WTC11 (cell line): Measurements from ENCODE around the gene NPAS3. TPM values are rescaled to one million over a fixed set of nuclear protein-coding genes. Genes with fewer than 3 reads are reported as not detected.

Experiments used
- ATAC-seq: fragments of 200-7000 bp; cut with Tn5 transposase; 2 replicates; pipeline ENCODE4 v1.10.0; 2021; ENCODE audit warnings: mild to moderate bottlenecking, moderate library complexity
- CTCF ChIA-PET: fragments of 300-600 bp; sonication (Branson Sonifier 250); formaldehyde crosslinking; loops from one replicate; lab custom pipeline; 2021; ENCODE audit warnings: antibody characterized with exemption; lab: Charles Lee
- POLR2A ChIA-PET: fragments of 350-600 bp; sonication (Branson Sonifier 250); formaldehyde crosslinking; loops from one replicate; lab custom pipeline; 2021; ENCODE audit warnings: antibody characterized with exemption; lab: Charles Lee
- DNase-seq: peaks from one replicate; pipeline ENCODE4 v3.0.0; 2021; ENCODE audit warnings: low spot score
- H3K27ac Mint-ChIP-seq: 2 replicates; pipeline ENCODE4 v1.8.0; 2021; ENCODE audit warnings: mixed read lengths
- H3K27me3 Mint-ChIP-seq: 2 replicates; pipeline ENCODE4 v1.8.0; 2021; ENCODE audit warnings: low read depth, mild to moderate bottlenecking, moderate library complexity, mixed read lengths
- H3K36me3 Mint-ChIP-seq: 2 replicates; pipeline ENCODE4 v1.8.0; 2021; ENCODE audit warnings: mixed read lengths
- H3K4me1 Mint-ChIP-seq: 2 replicates; pipeline ENCODE4 v1.8.0; 2022; ENCODE audit warnings: mixed read lengths
- H3K4me3 Mint-ChIP-seq: 2 replicates; pipeline ENCODE4 v1.8.0; 2021; ENCODE audit warnings: mild to moderate bottlenecking, moderate library complexity, mixed read lengths
- H3K9me3 Mint-ChIP-seq: 2 replicates; pipeline ENCODE4 v1.8.0; 2021; ENCODE audit warnings: mixed read lengths
- ATF1 ChIP-seq: sonication (generic); formaldehyde crosslinking; IDR thresholded peaks from 2 replicates; pipeline ENCODE4 v1.8.1; 2023; ENCODE audit warnings: mild to moderate bottlenecking, moderate library complexity, missing genetic modification reagents
- CBFB ChIP-seq: sonication (generic); formaldehyde crosslinking; IDR thresholded peaks from 2 replicates; pipeline ENCODE4 v1.8.1; 2022; ENCODE audit warnings: mild to moderate bottlenecking, low read depth, missing genetic modification reagents
- EMX1 ChIP-seq: fragments of 250-450 bp; sonication (Bioruptor Pico); IDR thresholded peaks from 2 replicates; pipeline ENCODE4 v1.8.0; 2021; ENCODE audit warnings: mild to moderate bottlenecking
- FOXJ3 ChIP-seq: sonication (generic); formaldehyde crosslinking; IDR thresholded peaks from 2 replicates; pipeline ENCODE4 v1.9.0; 2021; ENCODE audit warnings: missing genetic modification reagents, mild to moderate bottlenecking, borderline replicate concordance
- FOXK1 ChIP-seq: sonication (generic); formaldehyde crosslinking; IDR thresholded peaks from 2 replicates; pipeline ENCODE4 v1.8.0; 2022; ENCODE audit warnings: mild to moderate bottlenecking, moderate library complexity, missing genetic modification reagents
- FOXP1 ChIP-seq: sonication (generic); formaldehyde crosslinking; IDR thresholded peaks from 2 replicates; pipeline ENCODE4 v1.8.0; 2022; ENCODE audit warnings: missing genetic modification reagents, mild to moderate bottlenecking, moderate library complexity, borderline replicate concordance
- GABPB1 ChIP-seq: sonication (generic); formaldehyde crosslinking; IDR thresholded peaks from 2 replicates; pipeline ENCODE4 v1.8.1; 2023; ENCODE audit warnings: mild to moderate bottlenecking, missing genetic modification reagents
- HMGA2 ChIP-seq: fragments of 250-450 bp; sonication (Bioruptor Pico); IDR thresholded peaks from 2 replicates; pipeline ENCODE4 v1.4.0; 2021; ENCODE audit warnings: mild to moderate bottlenecking, moderate library complexity
- KAT7 ChIP-seq: sonication (generic); formaldehyde crosslinking; IDR thresholded peaks from 2 replicates; pipeline ENCODE4 v1.8.1; 2023; ENCODE audit warnings: missing genetic modification reagents, mild to moderate bottlenecking, borderline replicate concordance
- MXD4 ChIP-seq: fragments of 250-450 bp; sonication (Bioruptor Pico); IDR thresholded peaks from 2 replicates; pipeline ENCODE4 v1.8.0; 2021; ENCODE audit warnings: mild to moderate bottlenecking, moderate library complexity, borderline replicate concordance
- NR3C1 ChIP-seq: sonication (generic); formaldehyde crosslinking; conservative IDR thresholded peaks from 2 replicates; pipeline ENCODE4 v1.8.1; 2023; ENCODE audit warnings: low read depth, mild to moderate bottlenecking, missing genetic modification reagents
- SMAD3 ChIP-seq: sonication (generic); formaldehyde crosslinking; IDR thresholded peaks from 2 replicates; pipeline ENCODE4 v1.8.0; 2022; ENCODE audit warnings: missing genetic modification reagents, mild to moderate bottlenecking, borderline replicate concordance
- SP1 ChIP-seq: sonication (generic); formaldehyde crosslinking; conservative IDR thresholded peaks from 2 replicates; pipeline ENCODE4 v1.8.1; 2022; ENCODE audit warnings: missing genetic modification reagents
- TEAD1 ChIP-seq: sonication (generic); formaldehyde crosslinking; IDR thresholded peaks from 2 replicates; pipeline ENCODE4 v1.8.0; 2022; ENCODE audit warnings: mild to moderate bottlenecking, missing genetic modification reagents
- ZBTB21 ChIP-seq: sonication (generic); formaldehyde crosslinking; IDR thresholded peaks from 2 replicates; pipeline ENCODE4 v1.8.1; 2023; ENCODE audit warnings: mild to moderate bottlenecking, missing genetic modification reagents, borderline replicate concordance
- ZNF396 ChIP-seq: fragments of 250-450 bp; sonication (Bioruptor Pico); IDR thresholded peaks from 2 replicates; pipeline ENCODE4 v1.8.0; 2021; ENCODE audit warnings: mild to moderate bottlenecking, moderate library complexity, borderline replicate concordance
- ZNF425 ChIP-seq: fragments of 250-450 bp; sonication (Bioruptor Pico); conservative IDR thresholded peaks from 2 replicates; pipeline ENCODE4 v1.9.0; 2021; ENCODE audit warnings: mild to moderate bottlenecking
- ZNF671 ChIP-seq: fragments of 250-450 bp; sonication (Bioruptor Pico); IDR thresholded peaks from 2 replicates; pipeline ENCODE4 v1.8.0; 2021; ENCODE audit warnings: mild to moderate bottlenecking
- total RNA-seq: library from RNA; stranded (reverse); gene quantifications from 3 replicates; pipeline ENCODE4 v1.2.3, GENCODE V29; 2021
- TF ChIP-seq, protein P1 (sequence below): fragments of 250-450 bp; sonication (Bioruptor Pico); IDR thresholded peaks from 2 replicates; pipeline ENCODE4 v1.9.0; 2021; ENCODE audit warnings: mild to moderate bottlenecking
- TF ChIP-seq, protein P2 (sequence below): sonication (generic); formaldehyde crosslinking; IDR thresholded peaks from 2 replicates; pipeline ENCODE4 v1.8.1; 2022; ENCODE audit warnings: low read depth, mild to moderate bottlenecking, moderate library complexity, missing genetic modification reagents, borderline replicate concordance
- TF ChIP-seq, protein P3 (sequence below): fragments of 250-450 bp; sonication (Bioruptor Pico); IDR thresholded peaks from 2 replicates; pipeline ENCODE4 v2.1.2; 2022; ENCODE audit warnings: mild to moderate bottlenecking, moderate library complexity
- TF ChIP-seq, protein P4 (sequence below): sonication (generic); formaldehyde crosslinking; IDR thresholded peaks from 2 replicates; pipeline ENCODE4 v1.8.0; 2022; ENCODE audit warnings: mild to moderate bottlenecking, missing genetic modification reagents
- TF ChIP-seq, protein P5 (sequence below): sonication (generic); formaldehyde crosslinking; IDR thresholded peaks from 2 replicates; pipeline ENCODE4 v1.8.1; 2022; ENCODE audit warnings: mild to moderate bottlenecking, moderate library complexity, missing genetic modification reagents
- TF ChIP-seq, protein P6 (sequence below): sonication (generic); formaldehyde crosslinking; IDR thresholded peaks from 2 replicates; pipeline ENCODE4 v1.8.0; 2022; ENCODE audit warnings: mild to moderate bottlenecking, missing genetic modification reagents
- TF ChIP-seq, protein P7 (sequence below): sonication (generic); formaldehyde crosslinking; IDR thresholded peaks from 2 replicates; pipeline ENCODE4 v1.8.0; 2023; ENCODE audit warnings: mild to moderate bottlenecking, missing genetic modification reagents

The NPAS3 gene
- total RNA-seq, 1 experiment from 2014 or later, result 3.2 TPM

DNA sequence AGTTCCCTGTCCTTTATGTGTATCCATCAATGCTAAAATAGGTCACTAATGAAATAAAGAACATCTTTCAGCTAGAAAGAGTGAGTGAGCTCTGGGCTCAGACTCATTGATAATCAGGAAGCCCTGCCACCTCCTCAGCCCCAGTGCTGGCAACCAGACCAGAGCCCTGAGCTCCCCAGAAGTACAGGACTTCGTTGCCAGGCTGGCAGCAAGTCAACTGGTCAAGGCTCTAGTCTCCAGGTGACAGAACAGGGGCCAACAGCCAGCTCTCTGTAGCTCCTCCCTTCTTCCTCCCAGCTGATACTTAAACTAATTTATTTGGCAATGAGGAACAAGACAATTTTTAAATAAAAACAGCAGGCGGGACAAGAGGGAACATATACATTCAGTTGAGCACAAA lies 866.9 kb downstream of the NPAS3 start:
- Mint-ChIP-seq H3K4me3 (no peak overlapping the region), H3K27ac (no peak overlapping the region), H3K36me3 (no peaks in the 10 kb centered on the region), H3K4me1 (peaks cover 18% of the 10 kb centered on the region), H3K27me3 (peaks cover 8% of the 10 kb centered on the region), H3K9me3 (no peaks in the 10 kb centered on the region)
- POLR2A ChIA-PET, result no interaction called here
- CTCF ChIA-PET, result interaction anchor here (1.4 kb wide), 2 partner anchors 130 to 293 kb away, joined by 3 read pairs; no protein-coding TSS in a partner anchor
- TF ChIP-seq GABPB1 (CRISPR knock-in tag) (no peak), ZNF671 (CRISPR knock-in tag) (no peak), KAT7 (CRISPR knock-in tag) (no peak), ATF1 (CRISPR knock-in tag) (no peak), CBFB (CRISPR knock-in tag) (no peak), SMAD3 (CRISPR knock-in tag) (no peak), FOXJ3 (CRISPR knock-in tag) (no peak), HMGA2 (CRISPR knock-in tag) (no peak), FOXK1 (no peak)
- TF ChIP-seq, protein P1, sequence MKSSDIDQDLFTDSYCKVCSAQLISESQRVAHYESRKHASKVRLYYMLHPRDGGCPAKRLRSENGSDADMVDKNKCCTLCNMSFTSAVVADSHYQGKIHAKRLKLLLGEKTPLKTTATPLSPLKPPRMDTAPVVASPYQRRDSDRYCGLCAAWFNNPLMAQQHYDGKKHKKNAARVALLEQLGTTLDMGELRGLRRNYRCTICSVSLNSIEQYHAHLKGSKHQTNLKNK, result no peak
- TF ChIP-seq, protein P2, sequence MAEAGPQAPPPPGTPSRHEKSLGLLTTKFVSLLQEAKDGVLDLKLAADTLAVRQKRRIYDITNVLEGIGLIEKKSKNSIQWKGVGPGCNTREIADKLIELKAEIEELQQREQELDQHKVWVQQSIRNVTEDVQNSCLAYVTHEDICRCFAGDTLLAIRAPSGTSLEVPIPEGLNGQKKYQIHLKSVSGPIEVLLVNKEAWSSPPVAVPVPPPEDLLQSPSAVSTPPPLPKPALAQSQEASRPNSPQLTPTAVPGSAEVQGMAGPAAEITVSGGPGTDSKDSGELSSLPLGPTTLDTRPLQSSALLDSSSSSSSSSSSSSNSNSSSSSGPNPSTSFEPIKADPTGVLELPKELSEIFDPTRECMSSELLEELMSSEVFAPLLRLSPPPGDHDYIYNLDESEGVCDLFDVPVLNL (CRISPR knock-in tag), result no peak
- TF ChIP-seq, protein P3, sequence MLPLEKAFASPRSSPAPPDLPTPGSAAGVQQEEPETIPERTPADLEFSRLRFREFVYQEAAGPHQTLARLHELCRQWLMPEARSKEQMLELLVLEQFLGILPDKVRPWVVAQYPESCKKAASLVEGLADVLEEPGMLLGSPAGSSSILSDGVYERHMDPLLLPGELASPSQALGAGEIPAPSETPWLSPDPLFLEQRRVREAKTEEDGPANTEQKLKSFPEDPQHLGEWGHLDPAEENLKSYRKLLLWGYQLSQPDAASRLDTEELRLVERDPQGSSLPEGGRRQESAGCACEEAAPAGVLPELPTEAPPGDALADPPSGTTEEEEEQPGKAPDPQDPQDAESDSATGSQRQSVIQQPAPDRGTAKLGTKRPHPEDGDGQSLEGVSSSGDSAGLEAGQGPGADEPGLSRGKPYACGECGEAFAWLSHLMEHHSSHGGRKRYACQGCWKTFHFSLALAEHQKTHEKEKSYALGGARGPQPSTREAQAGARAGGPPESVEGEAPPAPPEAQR (CRISPR knock-in tag), result no peak
- TF ChIP-seq, protein P4, sequence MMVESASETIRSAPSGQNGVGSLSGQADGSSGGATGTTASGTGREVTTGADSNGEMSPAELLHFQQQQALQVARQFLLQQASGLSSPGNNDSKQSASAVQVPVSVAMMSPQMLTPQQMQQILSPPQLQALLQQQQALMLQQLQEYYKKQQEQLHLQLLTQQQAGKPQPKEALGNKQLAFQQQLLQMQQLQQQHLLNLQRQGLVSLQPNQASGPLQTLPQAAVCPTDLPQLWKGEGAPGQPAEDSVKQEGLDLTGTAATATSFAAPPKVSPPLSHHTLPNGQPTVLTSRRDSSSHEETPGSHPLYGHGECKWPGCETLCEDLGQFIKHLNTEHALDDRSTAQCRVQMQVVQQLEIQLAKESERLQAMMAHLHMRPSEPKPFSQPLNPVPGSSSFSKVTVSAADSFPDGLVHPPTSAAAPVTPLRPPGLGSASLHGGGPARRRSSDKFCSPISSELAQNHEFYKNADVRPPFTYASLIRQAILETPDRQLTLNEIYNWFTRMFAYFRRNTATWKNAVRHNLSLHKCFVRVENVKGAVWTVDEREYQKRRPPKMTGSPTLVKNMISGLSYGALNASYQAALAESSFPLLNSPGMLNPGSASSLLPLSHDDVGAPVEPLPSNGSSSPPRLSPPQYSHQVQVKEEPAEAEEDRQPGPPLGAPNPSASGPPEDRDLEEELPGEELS, result no peak
- TF ChIP-seq, protein P5, sequence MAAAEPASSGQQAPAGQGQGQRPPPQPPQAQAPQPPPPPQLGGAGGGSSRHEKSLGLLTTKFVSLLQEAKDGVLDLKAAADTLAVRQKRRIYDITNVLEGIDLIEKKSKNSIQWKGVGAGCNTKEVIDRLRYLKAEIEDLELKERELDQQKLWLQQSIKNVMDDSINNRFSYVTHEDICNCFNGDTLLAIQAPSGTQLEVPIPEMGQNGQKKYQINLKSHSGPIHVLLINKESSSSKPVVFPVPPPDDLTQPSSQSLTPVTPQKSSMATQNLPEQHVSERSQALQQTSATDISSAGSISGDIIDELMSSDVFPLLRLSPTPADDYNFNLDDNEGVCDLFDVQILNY (CRISPR knock-in tag), result no peak
- TF ChIP-seq, protein P6, sequence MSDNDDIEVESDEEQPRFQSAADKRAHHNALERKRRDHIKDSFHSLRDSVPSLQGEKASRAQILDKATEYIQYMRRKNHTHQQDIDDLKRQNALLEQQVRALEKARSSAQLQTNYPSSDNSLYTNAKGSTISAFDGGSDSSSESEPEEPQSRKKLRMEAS (CRISPR knock-in tag), result no peak
- ATAC-seq (no peak), DNase-seq (no peak)

GRCh38 chr14:33806905-33807304 lies 868.2 kb downstream of the NPAS3 start:
- ChIA-PET CTCF (interaction anchor here (0.8 to 1.0 kb wide), 2 partner anchors 14 to 525 kb away, joined by 3 read pairs; no protein-coding TSS in a partner anchor), POLR2A (no interaction called here)
- Mint-ChIP-seq H3K9me3 (no peaks in the 10 kb centered on the region), H3K27ac (no peak overlapping the region), H3K36me3 (no peaks in the 10 kb centered on the region), H3K4me1 (peaks cover 6% of the 10 kb centered on the region), H3K4me3 (no peak overlapping the region), H3K27me3 (no peaks in the 10 kb centered on the region)
- DNase-seq, result no peak
- no peak for ATAC-seq
- TF ChIP-seq ZBTB21, result no peak
- TF ChIP-seq NR3C1 (CRISPR knock-in tag), result no peak
- TF ChIP-seq SP1 (CRISPR knock-in tag), result no peak
- TF ChIP-seq, protein P7, sequence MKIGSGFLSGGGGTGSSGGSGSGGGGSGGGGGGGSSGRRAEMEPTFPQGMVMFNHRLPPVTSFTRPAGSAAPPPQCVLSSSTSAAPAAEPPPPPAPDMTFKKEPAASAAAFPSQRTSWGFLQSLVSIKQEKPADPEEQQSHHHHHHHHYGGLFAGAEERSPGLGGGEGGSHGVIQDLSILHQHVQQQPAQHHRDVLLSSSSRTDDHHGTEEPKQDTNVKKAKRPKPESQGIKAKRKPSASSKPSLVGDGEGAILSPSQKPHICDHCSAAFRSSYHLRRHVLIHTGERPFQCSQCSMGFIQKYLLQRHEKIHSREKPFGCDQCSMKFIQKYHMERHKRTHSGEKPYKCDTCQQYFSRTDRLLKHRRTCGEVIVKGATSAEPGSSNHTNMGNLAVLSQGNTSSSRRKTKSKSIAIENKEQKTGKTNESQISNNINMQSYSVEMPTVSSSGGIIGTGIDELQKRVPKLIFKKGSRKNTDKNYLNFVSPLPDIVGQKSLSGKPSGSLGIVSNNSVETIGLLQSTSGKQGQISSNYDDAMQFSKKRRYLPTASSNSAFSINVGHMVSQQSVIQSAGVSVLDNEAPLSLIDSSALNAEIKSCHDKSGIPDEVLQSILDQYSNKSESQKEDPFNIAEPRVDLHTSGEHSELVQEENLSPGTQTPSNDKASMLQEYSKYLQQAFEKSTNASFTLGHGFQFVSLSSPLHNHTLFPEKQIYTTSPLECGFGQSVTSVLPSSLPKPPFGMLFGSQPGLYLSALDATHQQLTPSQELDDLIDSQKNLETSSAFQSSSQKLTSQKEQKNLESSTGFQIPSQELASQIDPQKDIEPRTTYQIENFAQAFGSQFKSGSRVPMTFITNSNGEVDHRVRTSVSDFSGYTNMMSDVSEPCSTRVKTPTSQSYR (CRISPR knock-in tag), result no peak
- TF ChIP-seq TEAD1 (CRISPR knock-in tag), result no peak
- TF ChIP-seq ZNF425, result no peak
- TF ChIP-seq ZNF396, result no peak
- TF ChIP-seq MXD4 (CRISPR knock-in tag), result no peak
- no peak for TF ChIP-seq FOXP1 (CRISPR knock-in tag)
- TF ChIP-seq, protein P6 (CRISPR knock-in tag), result no peak
- TF ChIP-seq EMX1 (CRISPR knock-in tag), result no peak
